ENCODE measurements around the gene PLA2G4E.

PLA2G4E gene

DNA sequence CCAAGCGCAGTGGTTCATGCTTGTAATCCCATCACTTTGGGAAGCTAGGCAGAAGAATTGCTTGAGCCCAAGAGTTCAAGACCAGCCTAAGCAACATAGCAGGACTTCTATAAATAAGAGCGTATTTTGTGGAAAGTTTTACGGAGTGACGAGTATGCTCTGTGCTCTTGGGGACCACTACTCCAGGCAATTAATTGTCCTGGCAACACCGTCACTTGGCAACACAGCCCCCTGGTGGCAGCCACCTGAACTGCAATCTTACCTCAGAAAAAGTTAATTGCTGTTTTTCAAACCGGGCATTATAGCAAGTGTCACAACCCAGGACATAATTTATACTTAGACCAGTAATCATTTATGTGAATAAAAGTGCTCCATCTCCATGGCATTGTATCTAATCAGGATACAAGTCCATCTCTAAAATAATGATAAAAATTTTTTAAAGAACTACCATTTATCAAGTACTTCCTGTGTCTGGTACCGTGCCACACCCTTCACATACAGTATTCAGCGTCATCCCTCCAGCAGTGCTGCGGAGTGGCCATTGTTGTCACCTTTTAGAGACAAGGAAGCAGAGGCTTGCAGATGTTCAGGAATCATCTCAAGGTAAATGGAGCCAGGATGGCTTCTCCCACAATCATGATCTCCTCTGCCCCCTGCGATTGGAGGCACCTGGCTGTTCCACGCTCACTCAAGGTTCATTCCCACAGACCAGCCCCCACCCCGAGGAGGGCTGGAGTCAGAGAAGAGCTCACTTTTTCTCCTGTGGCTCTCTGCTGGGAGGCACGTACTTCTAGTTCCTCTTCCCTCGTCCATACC is 39.0 kb upstream of the PLA2G4E start:
- no peak overlapping the region for H3K4me3 ChIP-seq (ENCODE audit: low read length)
- TF ChIP-seq, protein P1, sequence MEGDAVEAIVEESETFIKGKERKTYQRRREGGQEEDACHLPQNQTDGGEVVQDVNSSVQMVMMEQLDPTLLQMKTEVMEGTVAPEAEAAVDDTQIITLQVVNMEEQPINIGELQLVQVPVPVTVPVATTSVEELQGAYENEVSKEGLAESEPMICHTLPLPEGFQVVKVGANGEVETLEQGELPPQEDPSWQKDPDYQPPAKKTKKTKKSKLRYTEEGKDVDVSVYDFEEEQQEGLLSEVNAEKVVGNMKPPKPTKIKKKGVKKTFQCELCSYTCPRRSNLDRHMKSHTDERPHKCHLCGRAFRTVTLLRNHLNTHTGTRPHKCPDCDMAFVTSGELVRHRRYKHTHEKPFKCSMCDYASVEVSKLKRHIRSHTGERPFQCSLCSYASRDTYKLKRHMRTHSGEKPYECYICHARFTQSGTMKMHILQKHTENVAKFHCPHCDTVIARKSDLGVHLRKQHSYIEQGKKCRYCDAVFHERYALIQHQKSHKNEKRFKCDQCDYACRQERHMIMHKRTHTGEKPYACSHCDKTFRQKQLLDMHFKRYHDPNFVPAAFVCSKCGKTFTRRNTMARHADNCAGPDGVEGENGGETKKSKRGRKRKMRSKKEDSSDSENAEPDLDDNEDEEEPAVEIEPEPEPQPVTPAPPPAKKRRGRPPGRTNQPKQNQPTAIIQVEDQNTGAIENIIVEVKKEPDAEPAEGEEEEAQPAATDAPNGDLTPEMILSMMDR (conservative IDR thresholded peaks at IDR 0.05; ENCODE audit: low read depth, low read length) = peak; percentile 95
- DNase-seq (ENCODE audit: low read depth) = no peak

GRCh38 chr15:42058791-42059190 is 37.9 kb upstream of the PLA2G4E start:
- DNase-seq (ENCODE audit: low read depth) = no peak
- TF ChIP-seq, protein P1 (conservative IDR thresholded peaks at IDR 0.05; ENCODE audit: low read depth, low read length) = no peak
- H3K4me3 ChIP-seq (ENCODE audit: low read length) = no peak overlapping the region

DNA sequence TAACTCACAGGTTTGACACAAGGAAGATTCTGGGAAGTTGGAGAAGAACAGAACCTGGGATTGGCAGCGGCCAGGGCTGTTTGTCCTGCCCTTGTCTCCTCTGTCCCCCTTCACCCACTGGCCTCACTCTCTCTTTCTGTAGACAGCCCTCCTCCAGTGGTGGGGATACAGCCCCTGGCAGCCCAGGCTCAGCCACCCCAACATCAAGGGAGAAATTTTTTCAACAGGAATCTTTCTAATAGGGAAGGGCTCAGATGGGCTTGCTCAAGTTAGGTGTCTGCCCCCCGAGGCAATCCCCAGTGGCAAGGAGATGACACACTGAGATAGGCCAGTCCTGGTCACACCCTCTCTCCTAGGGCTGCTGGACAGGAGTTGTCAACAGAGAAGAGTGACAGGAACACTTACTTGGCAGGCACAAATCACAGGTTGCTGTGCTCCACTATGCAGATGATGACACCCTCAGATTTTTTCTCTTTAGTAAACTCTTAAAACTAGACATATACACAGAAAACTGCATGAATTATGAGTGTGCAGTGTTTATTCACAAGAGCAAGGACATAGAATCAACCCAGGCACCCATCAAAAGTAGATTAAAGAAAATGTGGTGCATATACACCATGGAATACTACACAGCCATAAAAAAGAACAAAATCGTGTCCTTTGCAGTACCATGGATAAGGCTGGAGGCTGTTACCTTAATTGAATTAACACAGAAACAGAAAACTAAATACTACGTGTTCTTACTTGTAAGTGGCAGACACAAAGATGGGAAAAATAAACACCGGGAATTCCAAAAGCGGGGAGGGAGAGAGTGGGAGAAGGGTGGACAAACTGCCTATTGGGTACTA is 37.2 kb upstream of the PLA2G4E start:
- TF ChIP-seq, protein P1 (conservative IDR thresholded peaks at IDR 0.05; ENCODE audit: low read depth, low read length) = no peak
- H3K4me3 ChIP-seq (ENCODE audit: low read length) = no peak overlapping the region
- DNase-seq (ENCODE audit: low read depth) = no peak

- TF ChIP-seq, protein P1 (conservative IDR thresholded peaks at IDR 0.05; ENCODE audit: low read depth, low read length) = peak; percentile 67
- DNase-seq (ENCODE audit: low read depth) = peak; percentile 59
- peak overlapping the region; percentile 16 for H3K4me3 ChIP-seq (ENCODE audit: low read length)
Observed at GRCh38 chr15:42056934-42057798, 36.3 kb upstream of the PLA2G4E start.

- TF ChIP-seq, protein P1 (conservative IDR thresholded peaks at IDR 0.05; ENCODE audit: low read depth, low read length) = no peak
- H3K4me3 ChIP-seq (ENCODE audit: low read length) = no peak overlapping the region
- DNase-seq (ENCODE audit: low read depth) = no peak
Observed at GRCh38 chr15:42053914-42054313, 33.1 kb upstream of the PLA2G4E start.

DNA sequence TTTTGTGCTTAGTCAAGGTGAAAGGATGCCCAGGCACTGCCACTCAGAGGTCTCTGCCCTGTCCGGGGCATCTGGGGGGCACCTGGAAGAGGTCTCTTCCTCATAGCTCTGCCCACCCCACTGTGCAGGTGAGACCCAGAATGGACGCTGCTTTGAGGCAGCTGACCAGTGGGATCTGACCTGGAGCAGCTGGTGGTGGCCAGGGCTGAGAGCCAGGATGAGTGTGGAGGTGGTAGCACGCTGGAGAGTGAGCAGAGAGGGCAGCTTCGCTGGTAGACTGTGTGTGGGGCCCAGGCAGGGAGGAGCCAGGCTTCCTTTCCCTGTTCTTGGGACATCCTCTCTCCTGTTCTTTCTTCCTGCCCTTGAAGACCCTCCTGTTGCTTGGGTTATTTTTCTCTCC is 32.2 kb upstream of the PLA2G4E start:
- no peak overlapping the region for H3K4me3 ChIP-seq (ENCODE audit: low read length)
- TF ChIP-seq, protein P1 (conservative IDR thresholded peaks at IDR 0.05; ENCODE audit: low read depth, low read length) = no peak
- DNase-seq (ENCODE audit: low read depth) = no peak
